IgD-negative memory B cell (primary cell): Measurements from ENCODE around the gene OAT. TPM values are rescaled to one million over a fixed set of nuclear protein-coding genes. Genes with fewer than 3 reads are reported as not detected.

Experiments
- H3K27ac Mint-ChIP-seq, 3 donors: one replicate each; pipeline ENCODE4 v1.8.0; 2020 to 2022; ENCODE audit warnings: mild to moderate bottlenecking in 3 of 3, mixed read lengths in 3 of 3, moderate library complexity in 1 of 3
- H3K27me3 Mint-ChIP-seq: one replicate; pipeline ENCODE4 v1.8.0; 2021; ENCODE audit warnings: mixed read lengths
- H3K36me3 Mint-ChIP-seq: one replicate; pipeline ENCODE4 v1.8.0; 2020; ENCODE audit warnings: mild to moderate bottlenecking, mixed read lengths
- H3K4me1 Mint-ChIP-seq, 3 donors: one replicate each; pipeline ENCODE4 v1.8.0; 2020 to 2022; ENCODE audit warnings: mixed read lengths in 3 of 3, mild to moderate bottlenecking in 1 of 3
- H3K4me3 Mint-ChIP-seq, 4 donors: one replicate each; pipeline ENCODE4 v1.8.0; 2020 to 2022; ENCODE audit warnings: mild to moderate bottlenecking in 4 of 4, mixed read lengths in 4 of 4, moderate library complexity in 3 of 4
- H3K9me3 Mint-ChIP-seq, 3 donors: one replicate each; pipeline ENCODE4 v1.8.0; 2020 to 2021; ENCODE audit warnings: mixed read lengths in 3 of 3, mild to moderate bottlenecking in 1 of 3
- polyA plus RNA-seq: library from polyadenylated mRNA; unstranded; fragments of 300-500 nt; fragmentation: Illumina TruSeq; gene quantifications from one replicate; pipeline ENCODE4 v1.2.3, GENCODE V29; 2021

OAT gene
- polyA plus RNA-seq, 1 donor from 2014 or later = 46.4 TPM

DNA sequence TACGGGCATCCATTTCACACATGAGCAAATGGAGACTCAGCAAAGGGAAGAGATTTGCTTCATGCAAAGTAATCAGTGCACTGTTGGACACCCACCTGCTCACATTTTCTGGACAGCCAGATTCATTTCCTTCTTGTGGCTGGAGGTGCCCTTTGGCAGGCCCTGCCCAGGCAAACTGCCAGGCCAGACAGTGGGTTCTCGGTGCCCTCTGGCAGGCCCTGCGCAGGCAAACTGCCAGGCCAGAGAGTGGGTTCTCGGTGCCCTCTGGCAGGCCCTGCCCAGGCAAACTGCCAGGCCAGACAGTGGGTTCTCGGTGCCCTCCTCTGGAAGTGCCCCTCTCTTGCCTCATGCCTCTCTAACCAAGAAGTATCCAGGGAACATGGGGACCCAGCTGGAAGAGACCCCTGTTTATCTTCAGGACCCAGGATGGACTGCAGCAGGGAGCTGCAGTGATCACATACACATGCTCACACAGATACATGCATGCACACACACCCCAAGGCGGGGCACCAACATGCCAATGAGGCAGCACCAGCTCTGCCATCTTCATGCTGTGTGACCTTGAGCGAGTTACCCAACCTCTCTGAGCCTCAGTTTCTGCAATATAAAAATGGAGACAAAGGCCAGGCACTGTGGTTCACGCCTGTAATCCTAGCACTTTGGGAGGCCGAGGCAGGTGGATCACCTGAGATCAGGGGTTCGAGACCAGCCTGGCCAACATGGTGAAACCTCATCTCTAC, 67.1 kb downstream of the OAT start:
- no peaks in the 10 kb centered on the region for H3K9me3 Mint-ChIP-seq
- H3K27ac Mint-ChIP-seq = no peak overlapping the region
- peaks cover 2% of the 10 kb centered on the region for H3K36me3 Mint-ChIP-seq
- no peak overlapping the region for H3K4me3 Mint-ChIP-seq
- no peaks in the 10 kb centered on the region for H3K27me3 Mint-ChIP-seq
- H3K4me1 Mint-ChIP-seq = peaks cover 3 to 5% (median 5%) of the 10 kb centered on the region in 3 donors

DNA sequence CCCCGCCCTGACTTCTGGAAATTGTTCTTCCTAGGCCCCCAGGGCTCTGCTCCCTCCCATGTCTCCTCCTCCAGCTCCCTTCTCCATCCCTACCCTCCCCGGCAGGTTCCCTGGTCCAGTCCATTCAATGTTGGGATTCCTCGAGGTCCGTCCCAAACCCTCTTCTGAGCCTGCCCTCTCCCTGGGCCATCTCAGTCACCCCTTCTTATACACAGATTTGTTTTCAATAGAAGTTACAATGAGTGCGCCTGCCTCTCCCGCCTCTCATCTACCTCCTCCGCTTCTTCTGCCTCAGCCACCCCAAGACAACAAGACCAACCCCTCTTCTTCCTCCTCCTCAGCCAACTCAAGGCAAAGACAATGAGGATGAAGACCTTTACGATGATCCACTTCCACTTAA, 67.9 kb downstream of the OAT start:
- H3K9me3 Mint-ChIP-seq = no peaks in the 10 kb centered on the region
- H3K27ac Mint-ChIP-seq = peak overlapping the region in 1 of 3 donors; percentile 63
- no peak overlapping the region for H3K4me3 Mint-ChIP-seq
- no peaks in the 10 kb centered on the region for H3K27me3 Mint-ChIP-seq
- peaks cover 3 to 5% (median 5%) of the 10 kb centered on the region in 3 donors for H3K4me1 Mint-ChIP-seq
- peaks cover 2% of the 10 kb centered on the region for H3K36me3 Mint-ChIP-seq

GRCh38 chr10:124349996-124350280, 68.8 kb downstream of the OAT start:
- H3K9me3 Mint-ChIP-seq = no peaks in the 10 kb centered on the region
- H3K36me3 Mint-ChIP-seq = peaks cover under 1% of the 10 kb centered on the region

GRCh38 chr10:124349231-124349995, 69.3 kb downstream of the OAT start:
- no peaks in the 10 kb centered on the region for H3K27me3 Mint-ChIP-seq
- H3K4me3 Mint-ChIP-seq = no peak overlapping the region
- no peaks in the 10 kb centered on the region for H3K9me3 Mint-ChIP-seq
- peak overlapping the region in 1 of 3 donors; percentile 26 for H3K27ac Mint-ChIP-seq
- H3K36me3 Mint-ChIP-seq = peaks cover 2% of the 10 kb centered on the region
- peaks cover 0 to 3% (median 0%) of the 10 kb centered on the region in 3 donors for H3K4me1 Mint-ChIP-seq

More at GRCh38 chr10:124349996-124350280, 68.8 kb downstream of the OAT start:
- H3K27ac Mint-ChIP-seq = peak overlapping the region in 1 of 3 donors; percentile 26
- H3K4me1 Mint-ChIP-seq = peaks cover 3 to 4% (median 3%) of the 10 kb centered on the region in 3 donors
- H3K4me3 Mint-ChIP-seq = no peak overlapping the region
- H3K27me3 Mint-ChIP-seq = no peaks in the 10 kb centered on the region

DNA sequence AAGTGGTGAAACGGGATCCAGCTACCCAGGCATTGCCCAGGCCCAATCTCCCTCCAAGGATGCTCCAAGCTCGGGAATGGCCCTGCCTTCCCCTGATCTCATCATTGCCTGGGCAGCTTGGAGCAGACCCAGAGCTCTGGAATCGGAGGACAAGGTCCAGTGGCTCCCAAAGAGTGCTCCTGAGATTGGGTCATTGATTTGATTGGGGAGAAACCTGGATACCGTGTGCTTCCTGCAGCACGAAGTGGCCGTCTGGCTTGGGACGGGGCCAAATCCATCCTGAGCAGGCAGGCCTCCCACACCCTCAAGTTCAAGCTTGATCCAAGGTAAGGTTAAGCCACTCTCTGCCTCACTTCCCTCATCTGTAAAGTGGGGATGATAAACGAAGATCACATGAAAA, 69.9 kb downstream of the OAT start:
- no peak overlapping the region for H3K27ac Mint-ChIP-seq
- H3K4me3 Mint-ChIP-seq = no peak overlapping the region
- H3K27me3 Mint-ChIP-seq = no peaks in the 10 kb centered on the region
- H3K36me3 Mint-ChIP-seq = peaks cover 2% of the 10 kb centered on the region
- no peaks in the 10 kb centered on the region for H3K4me1 Mint-ChIP-seq
- H3K9me3 Mint-ChIP-seq = no peaks in the 10 kb centered on the region

GRCh38 chr10:124347956-124348355, 70.8 kb downstream of the OAT start:
- no peaks in the 10 kb centered on the region for H3K4me1 Mint-ChIP-seq
- no peaks in the 10 kb centered on the region for H3K27me3 Mint-ChIP-seq
- no peaks in the 10 kb centered on the region for H3K9me3 Mint-ChIP-seq
- H3K27ac Mint-ChIP-seq = no peak overlapping the region
- H3K4me3 Mint-ChIP-seq = no peak overlapping the region
- H3K36me3 Mint-ChIP-seq = peaks cover 2% of the 10 kb centered on the region

Other genes starting within 250 kb of the OAT start
- gene NKX1-2, start 31.1 kb upstream of the OAT start, polyA plus RNA-seq = not detected
- gene LHPP, start 42.9 kb upstream of the OAT start, polyA plus RNA-seq = 52.0 TPM